Neural progenitor cell (in vitro differentiated cells): ENCODE measurements around the gene PSME4.

Experiments used
- CTCF ChIP-seq: fragments of 200-600 bp; sonication (generic); IDR thresholded peaks from 2 replicates; pipeline ENCODE4 v1.5.1; 2017; ENCODE audit warnings: antibody characterized with exemption, mild to moderate bottlenecking
- EZH2phosphoT487 ChIP-seq: fragments of 200-600 bp; sonication (generic); IDR thresholded peaks from 2 replicates; pipeline ENCODE4 v1.6.1; 2017; ENCODE audit warnings: antibody characterized with exemption

GRCh38 chr2:53852532-53852931, 118.3 kb downstream of the PSME4 start:
- TF ChIP-seq CTCF (no peak), EZH2phosphoT487 (no peak)
